ENCODE data around the gene USP3. TPM values are rescaled to one million over a fixed set of nuclear protein-coding genes. Genes with fewer than 3 reads are reported as not detected.
"Not testable (repeated sequence)": the region's sequence is repeated elsewhere in the genome, so short reads cannot be mapped to it uniquely, and the experiment has no call there.

The USP3 gene
- total and polyA plus RNA-seq, 2 of the 4 experiments (the other 2 are of a cell fraction), result 17.3 to 52.3 TPM

GRCh38 chr15:63617627-63618026 lies 113.2 kb downstream of the USP3 start:
- intact Hi-C loops (cut with micrococcal nuclease); H3K9me1 ChIP-seq (ENCODE audit: insufficient read depth, low read length); H2BK15ac ChIP-seq (ENCODE audit: low read depth, low read length); H2BK120ac ChIP-seq (ENCODE audit: low read depth, low read length); in situ Hi-C loops (cut with MboI; ENCODE audit: low sequenced_read_pairs); H4K8ac ChIP-seq (ENCODE audit: low read depth in 2 of 2, low read length in 2 of 2); H3K23ac ChIP-seq (ENCODE audit: low read depth, low read length); H3K4me1 ChIP-seq (ENCODE audit: control insufficient read depth, insufficient read depth, low read length); H4K20me1 ChIP-seq (ENCODE audit: insufficient read depth, low read length); H3K56ac ChIP-seq (ENCODE audit: extremely low read depth, insufficient read depth, low read length); H3K9me3 ChIP-seq (ENCODE audit: control insufficient read depth, insufficient read depth, low read length); H3K27me3 ChIP-seq (ENCODE audit: control insufficient read depth, insufficient read depth, low read length); H4K91ac ChIP-seq (ENCODE audit: insufficient read depth, low read depth, low read length); H2BK5ac ChIP-seq (ENCODE audit: low read depth, low read length, poor library complexity, severe bottlenecking); H3K79me1 ChIP-seq (ENCODE audit: low read depth in 1 of 2, low read length in 2 of 2); POLR2A ChIA-PET (ENCODE audit: unreplicated experiment); BruUV-seq (replicated peaks); H2BK20ac ChIP-seq (ENCODE audit: low read depth, low read length); H3K4ac ChIP-seq (ENCODE audit: low read depth, low read length); H3K4me2 ChIP-seq (ENCODE audit: low read depth, low read length); dilution Hi-C loops (cut with HindIII; ENCODE audit: low sequenced_read_pairs, unreplicated experiment); H3K4me3 ChIP-seq (ENCODE audit: insufficient read depth, low read depth, low read length); H3K27ac ChIP-seq (ENCODE audit: insufficient read depth, low read length); ATAC-seq (ENCODE audit: low read depth); H3K9ac ChIP-seq (ENCODE audit: low read depth, low read length); H2AFZ ChIP-seq (replicated peaks; ENCODE audit: low read length, poor library complexity); H2AK5ac ChIP-seq (ENCODE audit: low read depth, low read length); H4K5ac ChIP-seq (ENCODE audit: low read depth, low read length); CTCF ChIA-PET; H2AK9ac ChIP-seq (replicated peaks; ENCODE audit: low read depth, low read length, poor library complexity); H3K18ac ChIP-seq (ENCODE audit: low read depth, low read length); H3K14ac ChIP-seq (replicated peaks; ENCODE audit: low read depth, low read length); DNase-seq: not testable (repeated sequence)
- peaks cover 10% of the 10 kb centered on the region for H3K36me3 ChIP-seq (ENCODE audit: control insufficient read depth, insufficient read depth, low read length)
- WGBS, 2 experiments (ENCODE audit: extremely low coverage in 2 of 2, insufficient read length in 1 of 2), result no CpG with 5 or more reads among the region's 3 CpGs

- dilution Hi-C loops (cut with HindIII; ENCODE audit: low sequenced_read_pairs, unreplicated experiment); in situ Hi-C loops (cut with MboI; ENCODE audit: low sequenced_read_pairs); H3K79me1 ChIP-seq (ENCODE audit: low read depth in 1 of 2, low read length in 2 of 2): not testable (repeated sequence)
Observed at GRCh38 chr15:63620760-63621159, 116.4 kb downstream of the USP3 start.

More at GRCh38 chr15:63620760-63621159, 116.4 kb downstream of the USP3 start:
- H3K4me1 ChIP-seq (ENCODE audit: control insufficient read depth, insufficient read depth, low read length); H4K8ac ChIP-seq (ENCODE audit: low read depth in 2 of 2, low read length in 2 of 2); POLR2A ChIA-PET (ENCODE audit: unreplicated experiment); H2BK5ac ChIP-seq (ENCODE audit: low read depth, low read length, poor library complexity, severe bottlenecking); H2AFZ ChIP-seq (replicated peaks; ENCODE audit: low read length, poor library complexity); ATAC-seq (ENCODE audit: low read depth); H2AK9ac ChIP-seq (replicated peaks; ENCODE audit: low read depth, low read length, poor library complexity); H3K56ac ChIP-seq (ENCODE audit: extremely low read depth, insufficient read depth, low read length); H3K9me3 ChIP-seq (ENCODE audit: control insufficient read depth, insufficient read depth, low read length); H2BK120ac ChIP-seq (ENCODE audit: low read depth, low read length); H4K20me1 ChIP-seq (ENCODE audit: insufficient read depth, low read length); intact Hi-C loops (cut with micrococcal nuclease); H3K9me1 ChIP-seq (ENCODE audit: insufficient read depth, low read length); H4K5ac ChIP-seq (ENCODE audit: low read depth, low read length); H3K4me2 ChIP-seq (ENCODE audit: low read depth, low read length); CTCF ChIA-PET; H3K27me3 ChIP-seq (ENCODE audit: control insufficient read depth, insufficient read depth, low read length); H3K9ac ChIP-seq (ENCODE audit: low read depth, low read length); DNase-seq; H2BK15ac ChIP-seq (ENCODE audit: low read depth, low read length); BruUV-seq (replicated peaks); H3K23ac ChIP-seq (ENCODE audit: low read depth, low read length); H3K27ac ChIP-seq (ENCODE audit: insufficient read depth, low read length); H3K18ac ChIP-seq (ENCODE audit: low read depth, low read length); H3K4ac ChIP-seq (ENCODE audit: low read depth, low read length); H2BK20ac ChIP-seq (ENCODE audit: low read depth, low read length); H3K4me3 ChIP-seq (ENCODE audit: insufficient read depth, low read depth, low read length); H3K14ac ChIP-seq (replicated peaks; ENCODE audit: low read depth, low read length); H4K91ac ChIP-seq (ENCODE audit: insufficient read depth, low read depth, low read length); H2AK5ac ChIP-seq (ENCODE audit: low read depth, low read length): not testable (repeated sequence)
- H3K36me3 ChIP-seq (ENCODE audit: control insufficient read depth, insufficient read depth, low read length), result peaks cover 12% of the 10 kb centered on the region
- WGBS, 2 experiments (ENCODE audit: extremely low coverage in 2 of 2, insufficient read length in 1 of 2), result no CpG with 5 or more reads among the region's 2 CpGs
